GM10266 (cell line): ENCODE measurements around the gene AGAP1.

ENCODE experiments used
- DNase-seq: peaks from one replicate; pipeline ENCODE4 v3.0.0; 2012; ENCODE audit errors: extremely low spot score
- CTCF ChIP-seq: IDR thresholded peaks from 2 replicates; pipeline ENCODE4 v1.5.1; 2012; ENCODE audit warnings: mild to moderate bottlenecking, low read depth; ENCODE audit not compliant: control insufficient read depth, insufficient read depth; ENCODE audit errors: missing control alignments

The AGAP1 gene

GRCh38 chr2:235626658-235627057, 132.8 kb downstream of the AGAP1 start:
- DNase-seq = no peak

GRCh38 chr2:235627682-235628081, 133.8 kb downstream of the AGAP1 start:
- no peak for TF ChIP-seq CTCF
- DNase-seq = no peak

More at GRCh38 chr2:235626658-235627057, 132.8 kb downstream of the AGAP1 start:
- TF ChIP-seq CTCF = no peak

DNA sequence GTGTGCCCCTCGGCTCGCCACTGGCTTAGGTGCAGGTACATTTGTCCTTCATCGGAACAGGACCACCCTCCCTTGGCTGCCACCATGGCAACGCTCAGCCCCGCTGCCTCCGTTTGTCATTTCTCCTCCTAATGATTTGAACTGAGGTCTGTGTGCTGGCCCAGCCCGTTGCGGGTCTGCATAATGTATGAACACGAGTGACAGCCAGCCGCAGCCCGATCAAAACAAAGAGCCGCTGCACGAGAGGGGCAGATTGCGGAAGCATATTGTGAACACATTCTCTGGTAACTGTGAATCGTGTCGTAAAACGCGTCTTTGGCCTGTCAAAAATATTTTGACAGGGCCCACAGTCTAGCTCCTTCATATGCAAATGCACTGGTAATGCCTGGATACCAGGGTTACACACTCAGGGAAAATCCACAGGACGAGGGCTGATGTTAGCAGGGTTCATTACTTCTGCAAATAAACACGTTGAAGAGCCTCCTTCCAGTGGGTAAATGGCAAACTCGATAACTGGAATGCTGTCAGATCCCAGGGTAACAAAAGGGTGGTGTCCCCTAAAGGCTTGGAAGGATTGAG, 137.0 kb downstream of the AGAP1 start:
- DNase-seq = no peak
- no peak for TF ChIP-seq CTCF

DNA sequence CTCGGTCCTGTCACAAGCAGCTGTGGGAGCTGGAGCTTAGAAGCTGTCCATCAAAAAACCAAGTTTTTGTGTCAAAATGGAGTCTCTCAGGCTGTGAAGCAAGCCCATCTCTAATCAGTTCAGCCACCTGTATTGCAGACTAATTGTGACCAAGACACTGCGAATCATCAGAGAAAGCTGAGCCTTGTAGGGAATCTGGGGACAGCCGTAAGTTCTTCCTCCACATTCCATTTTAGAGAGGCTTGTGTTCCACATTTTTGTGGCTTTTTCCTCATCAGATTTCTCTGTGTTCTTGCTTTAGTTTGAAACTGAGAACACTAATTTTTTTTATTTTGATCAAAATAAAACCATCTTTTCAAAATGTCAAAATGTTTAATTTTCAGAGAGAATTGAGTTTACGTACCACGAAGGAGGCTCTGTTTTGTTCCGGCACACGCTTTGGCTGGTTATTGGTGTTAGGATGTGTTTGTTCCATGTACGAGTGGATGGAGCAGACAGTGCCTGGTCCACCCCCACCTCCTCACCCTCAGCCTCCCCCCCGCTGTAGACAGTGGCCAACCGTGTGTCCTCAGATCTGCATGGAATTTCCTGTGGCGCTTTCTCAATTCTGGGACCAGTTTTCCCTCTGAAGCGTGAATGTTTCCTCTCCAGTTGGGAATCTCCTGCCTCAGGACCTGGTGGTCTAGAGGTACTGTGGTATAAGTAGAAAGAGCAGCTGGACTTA, 140.8 kb downstream of the AGAP1 start:
- TF ChIP-seq CTCF = no peak
- no peak for DNase-seq

DNA sequence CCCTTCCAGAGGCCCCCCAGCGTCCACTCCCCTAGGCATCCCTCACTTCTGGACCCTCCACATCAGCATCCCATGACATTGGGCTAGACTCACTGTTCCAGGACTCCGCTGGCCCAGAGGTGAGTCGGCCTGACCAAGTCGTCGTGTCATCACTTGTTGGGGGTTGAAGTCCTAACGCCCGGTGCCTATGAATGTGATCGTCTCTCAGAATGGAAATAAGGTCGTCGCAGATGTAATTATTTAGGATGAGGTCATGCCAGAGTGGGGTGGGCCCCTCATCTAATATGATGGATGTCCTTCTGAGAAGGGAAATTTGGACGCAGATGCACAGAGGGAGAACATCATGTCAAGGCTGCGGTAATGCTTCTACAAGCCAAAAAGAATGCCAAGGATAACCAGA, 142.7 kb downstream of the AGAP1 start:
- DNase-seq = no peak

GRCh38 chr2:235637896-235638295, 144.1 kb downstream of the AGAP1 start:
- DNase-seq = no peak
- TF ChIP-seq CTCF = no peak

More for the DNA sequence above, 142.7 kb downstream of the AGAP1 start:
- TF ChIP-seq CTCF = no peak
